H1 (cell line): ENCODE measurements around the gene SUSD6. TPM values are rescaled to one million over a fixed set of nuclear protein-coding genes. Genes with fewer than 3 reads are reported as not detected.

Experiments
- CTCF ChIA-PET: fragments of 300-600 bp; sonication (Branson Sonifier 250); formaldehyde crosslinking; loops from one replicate; lab custom pipeline; 2021; ENCODE audit not compliant: partially characterized antibody; lab: Charles Lee
- POLR2A ChIA-PET: fragments of 300-600 bp; sonication (Branson Sonifier 250); formaldehyde crosslinking; loops from one replicate; lab custom pipeline; 2021; ENCODE audit warnings: inconsistent platforms; ENCODE audit not compliant: partially characterized antibody; lab: Charles Lee
- DNase-seq, 2 experiments: peaks; one replicate each; pipeline versions ENCODE4 v3.0.0 to v3.0.0-alpha.2; 2010 to 2022; ENCODE audit warnings: low spot score in 2 of 2, low read depth in 1 of 2, mixed read lengths in 1 of 2
- FAIRE-seq: peaks from 2 replicates; lab custom pipeline; 2011; peaks lifted over from hg19 to GRCh38; lab: Jason Lieb, UNC
- H2AFZ ChIP-seq: 2 replicates; pipeline ENCODE4 v1.8.1; 2012; ENCODE audit warnings: low read length, inconsistent platforms
- H2AK5ac ChIP-seq: 2 replicates; pipeline ENCODE4 v1.6.1; 2013; ENCODE audit warnings: low read depth, low read length
- H2BK120ac ChIP-seq: replicated peaks from 2 replicates; pipeline ENCODE3; 2013; ENCODE audit warnings: low read depth, low read length, inconsistent platforms
- H2BK12ac ChIP-seq: 2 replicates; pipeline ENCODE4 v1.6.1; 2013; ENCODE audit warnings: low read depth, low read length
- H2BK15ac ChIP-seq: 2 replicates; pipeline ENCODE4 v1.6.1; 2013; ENCODE audit warnings: low read length
- H2BK20ac ChIP-seq: 2 replicates; pipeline ENCODE4 v1.6.1; 2013; ENCODE audit warnings: low read length
- H2BK5ac ChIP-seq: 2 replicates; pipeline ENCODE4 v1.6.1; 2013; ENCODE audit warnings: low read depth, low read length
- H3K14ac ChIP-seq: 2 replicates; pipeline ENCODE4 v1.6.1; 2013; ENCODE audit warnings: inconsistent platforms; ENCODE audit not compliant: insufficient read length
- H3K18ac ChIP-seq: 2 replicates; pipeline ENCODE4 v1.6.1; 2013; ENCODE audit warnings: low read length; ENCODE audit errors: extremely low read depth
- H3K23ac ChIP-seq: 2 replicates; pipeline ENCODE4 v1.6.1; 2013; ENCODE audit warnings: inconsistent platforms; ENCODE audit not compliant: insufficient read length
- H3K23me2 ChIP-seq: 2 replicates; pipeline ENCODE4 v1.6.1; 2013; ENCODE audit warnings: low read depth, low read length
- H3K27ac ChIP-seq: 2 replicates; pipeline ENCODE4 v1.6.1; 2011; ENCODE audit warnings: low read depth, low read length, inconsistent platforms
- H3K27me3 ChIP-seq, 4 experiments: replicated peaks in 1 of 4; 1 replicate in 1 of 4; 2 replicates in 3 of 4; pipeline versions ENCODE4 v1.6.1 to v1.8.1; 2011 to 2013; ENCODE audit warnings: low read length in 3 of 4, mild to moderate bottlenecking in 3 of 4, inconsistent platforms in 2 of 4, mixed read lengths in 2 of 4, moderate library complexity in 1 of 4; ENCODE audit not compliant: control insufficient read depth in 3 of 4, insufficient read depth in 3 of 4; ENCODE audit errors: extremely low read depth in 1 of 4
- H3K36me3 ChIP-seq, 4 experiments: 2 replicates each; pipeline versions ENCODE4 v1.6.1 to v1.8.1; 2011 to 2013; ENCODE audit warnings: mild to moderate bottlenecking in 4 of 4, low read length in 3 of 4, moderate library complexity in 2 of 4, control low read depth in 1 of 4, inconsistent platforms in 1 of 4; ENCODE audit not compliant: insufficient read depth in 4 of 4, control insufficient read depth in 2 of 4
- H3K4ac ChIP-seq: replicated peaks from 2 replicates; pipeline ENCODE3; 2013; ENCODE audit warnings: low read length, low read depth, mixed read lengths, inconsistent platforms; ENCODE audit not compliant: insufficient read length
- H3K4me1 ChIP-seq, 4 experiments: replicated peaks in 1 of 4; 1 replicate in 1 of 4; 2 replicates in 3 of 4; pipeline versions ENCODE4 v1.6.1 to v1.8.1; 2011 to 2013; ENCODE audit warnings: low read length in 3 of 4, inconsistent platforms in 2 of 4, mixed read lengths in 1 of 4; ENCODE audit not compliant: insufficient read depth in 4 of 4, control insufficient read depth in 3 of 4
- H3K4me2 ChIP-seq, 2 experiments: 2 replicates each; pipeline versions ENCODE4 v1.6.1 to v1.8.1; 2011 to 2013; ENCODE audit warnings: low read depth in 2 of 2, low read length in 2 of 2, control low read depth in 1 of 2, inconsistent platforms in 1 of 2, mild to moderate bottlenecking in 1 of 2; ENCODE audit not compliant: insufficient read depth in 1 of 2
- H3K4me3 ChIP-seq, 4 experiments: fragments of 200-600, 300-600 bp in 1 of 4; sonication (generic), shearing (Covaris generic), sonication (Bioruptor Twin) in 1 of 4; 2 replicates each; pipeline versions ENCODE4 v1.5.1 to v1.8.1; 2011 to 2016; ENCODE audit warnings: low read length in 4 of 4, low read depth in 3 of 4, control low read depth in 2 of 4, inconsistent platforms in 2 of 4, mild to moderate bottlenecking in 2 of 4, mixed read lengths in 1 of 4, moderate library complexity in 1 of 4; ENCODE audit not compliant: insufficient read depth in 2 of 4; ENCODE audit errors: extremely low read depth in 1 of 4
- H3K56ac ChIP-seq: replicated peaks from 2 replicates; pipeline ENCODE3; 2013; ENCODE audit warnings: low read depth, mild to moderate bottlenecking, mixed read lengths, low read length, inconsistent platforms; ENCODE audit not compliant: insufficient read length
- H3K79me1 ChIP-seq: 2 replicates; pipeline ENCODE4 v1.6.1; 2013; ENCODE audit warnings: low read depth, low read length, control low read depth
- H3K79me2 ChIP-seq, 2 experiments: 2 replicates each; pipeline versions ENCODE4 v1.6.1 to v1.8.1; 2012 to 2013; ENCODE audit warnings: low read length in 2 of 2, mild to moderate bottlenecking in 2 of 2, inconsistent platforms in 1 of 2; ENCODE audit not compliant: insufficient read depth in 2 of 2, control insufficient read depth in 1 of 2
- H3K9ac ChIP-seq, 4 experiments: replicated peaks in 1 of 4; 1 replicate in 1 of 4; 2 replicates in 3 of 4; pipeline versions ENCODE4 v1.6.1 to v1.8.1; 2011 to 2013; ENCODE audit warnings: low read depth in 3 of 4, low read length in 3 of 4, control low read depth in 2 of 4, mild to moderate bottlenecking in 2 of 4, moderate library complexity in 2 of 4, inconsistent platforms in 1 of 4; ENCODE audit errors: extremely low read depth in 1 of 4
- H3K9me3 ChIP-seq, 2 experiments: 2 replicates each; pipeline versions ENCODE4 v1.6.1 to v1.8.1; 2012 to 2013; ENCODE audit warnings: mild to moderate bottlenecking in 2 of 2, moderate library complexity in 2 of 2, control low read depth in 1 of 2, inconsistent platforms in 1 of 2, low read depth in 1 of 2, low read length in 1 of 2, mixed read lengths in 1 of 2; ENCODE audit not compliant: insufficient read depth in 2 of 2
- H4K20me1 ChIP-seq, 2 experiments: replicated peaks in 1 of 2; 2 replicates each; pipeline versions ENCODE3 to v1.8.1; 2011 to 2013; ENCODE audit warnings: inconsistent platforms in 2 of 2, low read length in 2 of 2, mild to moderate bottlenecking in 1 of 2; ENCODE audit not compliant: insufficient read depth in 2 of 2, control insufficient read depth in 1 of 2
- H4K5ac ChIP-seq: 2 replicates; pipeline ENCODE4 v1.6.1; 2013; ENCODE audit warnings: low read length, low read depth, mixed read lengths, inconsistent platforms; ENCODE audit not compliant: insufficient read length
- H4K8ac ChIP-seq: 2 replicates; pipeline ENCODE4 v1.8.0; 2013; ENCODE audit warnings: mild to moderate bottlenecking, moderate library complexity, low read length, inconsistent platforms; ENCODE audit not compliant: insufficient read depth; ENCODE audit errors: extremely low read depth
- H4K91ac ChIP-seq: replicated peaks from 2 replicates; pipeline ENCODE3; 2013; ENCODE audit warnings: low read length, mixed read lengths, inconsistent platforms; ENCODE audit not compliant: insufficient read length
- FOSL1 ChIP-seq: IDR thresholded peaks from 2 replicates; pipeline ENCODE4 v1.6.1; 2011; ENCODE audit warnings: mild to moderate bottlenecking, low read depth, low read length, moderate library complexity; ENCODE audit not compliant: insufficient read depth
- HDAC2 ChIP-seq, 2 experiments: fragments of 300-600 bp in 1 of 2; sonication (generic) in 1 of 2; IDR thresholded peaks; 2 replicates each; pipeline ENCODE4 v1.6.1; 2011 to 2012; ENCODE audit warnings: low read depth in 2 of 2, low read length in 2 of 2, mild to moderate bottlenecking in 2 of 2, moderate library complexity in 2 of 2, borderline replicate concordance in 1 of 2, inconsistent platforms in 1 of 2
- RBBP5 ChIP-seq: IDR thresholded peaks from 2 replicates; pipeline ENCODE4 v1.7.1; 2012; ENCODE audit warnings: low read depth, mild to moderate bottlenecking, inconsistent platforms, low read length, moderate library complexity, borderline replicate concordance
- SIX5 ChIP-seq: IDR thresholded peaks from 2 replicates; pipeline ENCODE4 v1.6.1; 2011; ENCODE audit warnings: mild to moderate bottlenecking, low read depth, low read length
- WGBS, 2 experiments: shearing (Covaris generic) in 1 of 2; methylation state at CpG; one replicate each; pipeline versions ENCODE4 v1.1.6 to v1.1.7; 2013 to 2015; ENCODE audit warnings: low lambda C conversion rate in 2 of 2, mixed read lengths in 2 of 2, inconsistent platforms in 1 of 2, low coverage in 1 of 2, missing lambda C conversion rate in 1 of 2; ENCODE audit not compliant: insufficient replicate concordance in 2 of 2, insufficient coverage in 1 of 2, insufficient read length in 1 of 2; ENCODE audit errors: extremely low coverage in 1 of 2, missing lambda C conversion rate in 1 of 2; 5-methylcytosine and 5-hydroxymethylcytosine counted together
- polyA plus RNA-seq, 7 experiments: library from polyadenylated mRNA; depleted of rRNA in 3 of 7; stranded (reverse) in 5 of 7; unstranded in 2 of 7; fragments of >200 nt in 5 of 7; fragments of 200-250 nt in 2 of 7; gene quantifications; 1 replicate in 5 of 7; 2 replicates in 1 of 7; 4 replicates in 1 of 7; pipeline versions ENCODE4 v1.2.1 to v1.2.3, GENCODE V29; 2011 to 2013; ENCODE audit warnings: missing spikeins in 2 of 7, mixed read lengths in 2 of 7
- total RNA-seq: library from RNA; stranded (reverse); fragmentation: NEBNext Ultra II Directional; extraction: Animal tissue kit (Norgen Biotek cat#: 25700); gene quantifications from 2 replicates; pipeline ENCODE4 v1.2.1, GENCODE V29; 2021

Gene SUSD6
- total and polyA plus RNA-seq, 2 of the 8 experiments (the other 6 are each of a cell fraction or from before 2014, with no cell fraction given): 3.0 to 3.8 TPM

DNA sequence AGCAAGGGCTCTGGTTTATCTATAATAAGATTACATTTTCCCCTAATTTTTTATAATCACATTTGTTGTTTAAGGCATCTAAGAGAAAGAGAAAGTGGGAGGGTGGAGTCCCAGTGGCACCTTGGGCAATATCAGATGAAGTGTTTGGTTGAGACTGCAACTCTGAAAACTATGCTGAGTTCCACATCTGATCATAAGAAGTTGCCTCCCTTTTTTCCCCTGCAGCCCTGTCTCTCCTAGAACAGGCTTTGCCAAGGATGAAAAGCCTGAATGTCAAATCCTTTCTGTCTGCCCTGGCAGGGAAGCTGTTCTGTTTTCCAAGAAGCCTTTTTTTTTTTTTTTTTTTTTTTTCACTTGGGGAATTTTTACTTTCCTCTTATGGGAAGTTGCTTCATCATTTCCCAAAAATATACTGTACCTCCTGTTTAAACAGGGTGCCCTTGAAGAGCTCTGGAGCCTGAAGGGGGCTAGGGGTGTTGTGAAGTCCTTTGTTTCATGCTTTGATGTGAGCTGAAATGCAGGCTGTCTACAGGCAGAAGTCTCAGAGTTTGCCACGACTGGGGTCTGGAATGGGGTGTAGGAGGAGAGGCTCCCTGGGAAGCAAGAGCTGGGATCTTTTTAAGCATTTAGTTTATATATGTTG is 71.3 kb downstream of the SUSD6 start:
- Histone ChIP-seq H2BK5ac (no peak overlapping the region), H3K23ac (no peak overlapping the region), H2BK120ac (no peak overlapping the region), H3K9me3 (no peaks in the 10 kb centered on the region), H3K4me1 (no peaks in the 10 kb centered on the region; a peak in 1 of 7 replicates), H4K20me1 (no peaks in the 10 kb centered on the region), H4K5ac (no peak overlapping the region), H4K91ac (no peak overlapping the region), H3K79me2 (no peaks in the 10 kb centered on the region), H3K9ac (no peak overlapping the region), H2AFZ (no peak overlapping the region), H3K4me3 (no peak overlapping the region), H3K4ac (no peak overlapping the region), H3K18ac (no peak overlapping the region), H2BK12ac (no peak overlapping the region), H3K36me3 (no peaks in the 10 kb centered on the region), H3K79me1 (no peaks in the 10 kb centered on the region; the same call in 1 of the 2 replicates), H3K4me2 (no peak overlapping the region), H2BK15ac (no peak overlapping the region), H3K56ac (no peak overlapping the region), H2AK5ac (no peak overlapping the region), H3K27me3 (no peaks in the 10 kb centered on the region), H3K14ac (no peak overlapping the region), H3K23me2 (no peaks in the 10 kb centered on the region; the same call in 1 of the 2 replicates), H3K27ac (no peak overlapping the region), H4K8ac (no peak overlapping the region), H2BK20ac (no peak overlapping the region)
- CTCF ChIA-PET: interaction anchor here (0.7 to 3.3 kb wide), 5 partner anchors 9 to 79 kb away, joined by 3 to 12 read pairs (median 3); no protein-coding TSS in a partner anchor
- TF ChIP-seq SIX5: no peak
- no peak for TF ChIP-seq HDAC2 (IDR thresholded peaks at IDR 0.05; ENCODE audit: borderline replicate concordance in 1 of 2, low read depth in 2 of 2, low read length in 2 of 2)
- TF ChIP-seq FOSL1: no peak
- no peak for TF ChIP-seq RBBP5
- POLR2A ChIA-PET: interaction anchor here (1.0 to 1.2 kb wide), 2 partner anchors 13 to 125 kb away, joined by 3 read pairs; no protein-coding TSS in a partner anchor
- 69% methylated on average over 1 of the region's 1 CpG; no CpG with 5 or more reads in 1 of the 2 experiments for WGBS, 2 experiments
- no peak for FAIRE-seq
- DNase-seq: no peak
